ENCODE data around the gene C17orf67.
"Not testable (repeated sequence)": the region's sequence is repeated elsewhere in the genome, so short reads cannot be mapped to it uniquely, and the experiment has no call there.

The C17orf67 gene

GRCh38 chr17:56762144-56762543 lies 71.6 kb downstream of the C17orf67 start:
- Histone ChIP-seq H3K27me3 (peaks cover 23% of the 10 kb centered on the region), H3K4me3 (ENCODE audit: low read depth, low read length) (no peak overlapping the region), H3K36me3 (no peaks in the 10 kb centered on the region), H3K4me1 (no peaks in the 10 kb centered on the region), H3K9me3 (no peaks in the 10 kb centered on the region)
- no peak for DNase-seq
- TF ChIP-seq, protein P1, sequence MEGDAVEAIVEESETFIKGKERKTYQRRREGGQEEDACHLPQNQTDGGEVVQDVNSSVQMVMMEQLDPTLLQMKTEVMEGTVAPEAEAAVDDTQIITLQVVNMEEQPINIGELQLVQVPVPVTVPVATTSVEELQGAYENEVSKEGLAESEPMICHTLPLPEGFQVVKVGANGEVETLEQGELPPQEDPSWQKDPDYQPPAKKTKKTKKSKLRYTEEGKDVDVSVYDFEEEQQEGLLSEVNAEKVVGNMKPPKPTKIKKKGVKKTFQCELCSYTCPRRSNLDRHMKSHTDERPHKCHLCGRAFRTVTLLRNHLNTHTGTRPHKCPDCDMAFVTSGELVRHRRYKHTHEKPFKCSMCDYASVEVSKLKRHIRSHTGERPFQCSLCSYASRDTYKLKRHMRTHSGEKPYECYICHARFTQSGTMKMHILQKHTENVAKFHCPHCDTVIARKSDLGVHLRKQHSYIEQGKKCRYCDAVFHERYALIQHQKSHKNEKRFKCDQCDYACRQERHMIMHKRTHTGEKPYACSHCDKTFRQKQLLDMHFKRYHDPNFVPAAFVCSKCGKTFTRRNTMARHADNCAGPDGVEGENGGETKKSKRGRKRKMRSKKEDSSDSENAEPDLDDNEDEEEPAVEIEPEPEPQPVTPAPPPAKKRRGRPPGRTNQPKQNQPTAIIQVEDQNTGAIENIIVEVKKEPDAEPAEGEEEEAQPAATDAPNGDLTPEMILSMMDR (IDR thresholded peaks at IDR 0.05; ENCODE audit: low read depth, low read length), result no peak

GRCh38 chr17:56761387-56761786 lies 72.3 kb downstream of the C17orf67 start:
- Histone ChIP-seq H3K36me3 (no peaks in the 10 kb centered on the region), H3K4me1 (no peaks in the 10 kb centered on the region), H3K4me3 (ENCODE audit: low read depth, low read length) (no peak overlapping the region), H3K27me3 (peaks cover 24% of the 10 kb centered on the region), H3K9me3 (no peaks in the 10 kb centered on the region; the same call in 1 of the 2 replicates)
- no peak for DNase-seq
- TF ChIP-seq, protein P1 (IDR thresholded peaks at IDR 0.05; ENCODE audit: low read depth, low read length), result no peak

GRCh38 chr17:56757611-56758010 lies 76.1 kb downstream of the C17orf67 start:
- H3K4me1 ChIP-seq; H3K27me3 ChIP-seq; DNase-seq; H3K4me3 ChIP-seq (ENCODE audit: low read depth, low read length); H3K9me3 ChIP-seq; H3K36me3 ChIP-seq: not testable (repeated sequence)

DNA sequence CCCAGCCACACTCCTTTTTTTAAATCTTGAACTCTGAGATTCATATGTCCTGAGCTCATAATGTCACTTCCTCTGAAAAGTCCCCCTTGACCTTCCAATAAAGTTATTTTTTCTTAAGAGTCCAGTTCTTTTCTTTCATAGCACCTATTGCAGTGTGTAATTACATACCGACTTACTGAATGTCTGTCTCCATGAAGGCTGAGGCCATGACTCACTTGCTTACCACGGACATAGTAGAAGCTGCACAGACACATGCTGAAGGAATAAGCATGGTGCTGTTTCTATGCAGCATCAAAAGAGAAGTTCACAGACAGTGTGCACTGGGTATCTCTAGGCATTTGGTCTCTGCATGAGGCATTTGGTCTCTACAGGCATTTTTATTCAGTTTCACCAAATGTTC lies 77.2 kb downstream of the C17orf67 start:
- 0 out of 2 replicates have a peak, but pooled peaks cover 9% of the 10 kb centered on the region for H3K27me3 ChIP-seq
- no peaks in the 10 kb centered on the region for H3K36me3 ChIP-seq
- no peaks in the 10 kb centered on the region for H3K4me1 ChIP-seq
- TF ChIP-seq, protein P1 (IDR thresholded peaks at IDR 0.05; ENCODE audit: low read depth, low read length), result no peak
- DNase-seq, result no peak
- no peaks in the 10 kb centered on the region; the same call in 1 of the 2 replicates for H3K9me3 ChIP-seq
- H3K4me3 ChIP-seq (ENCODE audit: low read depth, low read length), result no peak overlapping the region

DNA sequence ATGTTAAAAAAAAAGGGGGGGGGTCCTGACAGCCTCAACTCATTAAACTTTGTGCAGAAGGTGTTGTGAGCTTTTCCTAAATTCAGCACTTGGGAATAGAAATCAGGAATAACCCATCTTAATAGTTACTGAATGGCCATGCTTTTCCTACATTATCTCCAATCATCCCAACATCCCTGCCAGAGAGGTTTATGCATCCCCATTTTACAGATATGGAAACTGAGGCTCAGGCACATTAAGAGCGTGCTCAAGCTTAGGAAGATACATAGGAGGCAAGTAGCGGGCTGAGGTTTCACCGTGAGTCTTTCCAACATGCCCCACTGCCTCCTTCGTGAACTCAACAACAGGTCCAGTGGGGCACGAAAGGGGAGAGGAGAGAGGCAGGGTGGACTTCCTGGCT lies 78.4 kb downstream of the C17orf67 start:
- DNase-seq, result no peak
- Histone ChIP-seq H3K36me3 (no peaks in the 10 kb centered on the region), H3K4me3 (ENCODE audit: low read depth, low read length) (no peak overlapping the region), H3K27me3 (0 out of 2 replicates have a peak, but pooled peaks cover 9% of the 10 kb centered on the region), H3K9me3 (no peaks in the 10 kb centered on the region; the same call in 1 of the 2 replicates), H3K4me1 (no peaks in the 10 kb centered on the region)
- TF ChIP-seq, protein P1 (IDR thresholded peaks at IDR 0.05; ENCODE audit: low read depth, low read length), result no peak

GRCh38 chr17:56754523-56755208 lies 79.1 kb downstream of the C17orf67 start:
- H3K4me3 ChIP-seq (ENCODE audit: low read depth, low read length), result no peak overlapping the region

More at GRCh38 chr17:56754523-56755208, 79.1 kb downstream of the C17orf67 start:
- Histone ChIP-seq H3K4me1 (no peaks in the 10 kb centered on the region), H3K9me3 (no peaks in the 10 kb centered on the region; the same call in 1 of the 2 replicates), H3K27me3 (0 out of 2 replicates have a peak, but pooled peaks cover 9% of the 10 kb centered on the region), H3K36me3 (no peaks in the 10 kb centered on the region)
- TF ChIP-seq, protein P1 (IDR thresholded peaks at IDR 0.05; ENCODE audit: low read depth, low read length), result no peak
- DNase-seq, result no peak
